Stimulated activated CD8-positive, alpha-beta memory T cell treated with anti-CD3 and anti-CD28 coated beads, Interleukin-7, amount 100 ng/mL, for 4 hours (primary cell): ENCODE measurements around the gene SSNA1.

ENCODE experiments used
- DNase-seq, 2 donors: peaks; one replicate each; pipeline ENCODE4 v3.0.0-alpha.2; 2020; ENCODE audit warnings: low read depth in 2 of 2

The SSNA1 gene

GRCh38 chr9:137188490-137189296 is at the start of gene SSNA1, which contains the start of gene ANAPC2:
TSS of gene SSNA1 (plus strand) at chr9:137188676. CDS start at chr9:137188727, 51 bp downstream.
TSS of gene ANAPC2 (minus strand) at chr9:137188560. CDS start at chr9:137188532, 28 bp downstream.
- DNase-seq, result peak; percentile 75 to 88

- DNase-seq, result no peak
These were observed 49.6 kb upstream of the SSNA1 start, which contains the start of gene GRIN1 for GRCh38 chr9:137138722-137139467. TSS of gene GRIN1 (plus strand) at chr9:137139154. CDS start at chr9:137139487, 333 bp downstream.

- DNase-seq, result no peak
These were observed 48.9 kb upstream of the SSNA1 start for GRCh38 chr9:137139468-137140150.

GRCh38 chr9:137140151-137141012 is 48.1 kb upstream of the SSNA1 start:
- DNase-seq, result no peak

- DNase-seq, result no peak
These were observed 47.2 kb upstream of the SSNA1 start for GRCh38 chr9:137141050-137141810.

- no peak for DNase-seq
These were observed 46.2 kb upstream of the SSNA1 start for GRCh38 chr9:137141976-137142936.

GRCh38 chr9:137143459-137143858 is 45.0 kb upstream of the SSNA1 start:
- no peak for DNase-seq

GRCh38 chr9:137145731-137146526 is 42.5 kb upstream of the SSNA1 start:
- no peak for DNase-seq

- DNase-seq, result no peak
These were observed 42.0 kb upstream of the SSNA1 start for GRCh38 chr9:137146527-137146918.

- DNase-seq, result no peak
These were observed 41.2 kb upstream of the SSNA1 start for GRCh38 chr9:137147091-137147792.

- DNase-seq, result no peak
These were observed 40.7 kb upstream of the SSNA1 start for GRCh38 chr9:137147793-137148160.

GRCh38 chr9:137148242-137148641 is 40.2 kb upstream of the SSNA1 start:
- DNase-seq, result no peak

GRCh38 chr9:137148661-137149060 is 39.8 kb upstream of the SSNA1 start:
- no peak for DNase-seq

GRCh38 chr9:137149363-137149762 is 39.1 kb upstream of the SSNA1 start:
- no peak for DNase-seq

GRCh38 chr9:137149942-137150616 is 38.4 kb upstream of the SSNA1 start:
- DNase-seq, result no peak

GRCh38 chr9:137150617-137151457 is 37.6 kb upstream of the SSNA1 start:
- DNase-seq, result peak in 1 of 2 donors; percentile 35
